Measurements from ENCODE around the gene BLOC1S4.
"Not testable (repeated sequence)": the region's sequence is repeated elsewhere in the genome, so short reads cannot be mapped to it uniquely, and the experiment has no call there.

The BLOC1S4 gene

GRCh38 chr4:6746721-6747293, 30.8 kb downstream of the BLOC1S4 start:
- peak; percentile 25 for DNase-seq

GRCh38 chr4:6747294-6748051, 31.5 kb downstream of the BLOC1S4 start:
- peak; percentile 35 for DNase-seq

GRCh38 chr4:6748286-6748685, 32.3 kb downstream of the BLOC1S4 start:
- no peak for DNase-seq

GRCh38 chr4:6749340-6750171, 33.6 kb downstream of the BLOC1S4 start:
- no peak for DNase-seq

GRCh38 chr4:6750286-6751221, 34.6 kb downstream of the BLOC1S4 start:
- DNase-seq: no peak

- DNase-seq: peak; percentile 24
These were observed 35.9 kb downstream of the BLOC1S4 start for GRCh38 chr4:6751611-6752485.

GRCh38 chr4:6752486-6752829, 36.5 kb downstream of the BLOC1S4 start:
- no peak for DNase-seq

GRCh38 chr4:6753103-6753560, 37.2 kb downstream of the BLOC1S4 start:
- DNase-seq: no peak

GRCh38 chr4:6753891-6754290, 37.9 kb downstream of the BLOC1S4 start:
- no peak for DNase-seq

GRCh38 chr4:6754481-6755087, 38.6 kb downstream of the BLOC1S4 start:
- no peak for DNase-seq

GRCh38 chr4:6755088-6755753, 39.2 kb downstream of the BLOC1S4 start:
- no peak for DNase-seq

- not testable (repeated sequence) for DNase-seq
These were observed 40.4 kb downstream of the BLOC1S4 start for GRCh38 chr4:6756345-6756744.

- no peak for DNase-seq
These were observed 42.8 kb downstream of the BLOC1S4 start for GRCh38 chr4:6758728-6759127.

- DNase-seq: no peak
These were observed 44.9 kb downstream of the BLOC1S4 start for GRCh38 chr4:6760865-6761264.

GRCh38 chr4:6761649-6762615, 46.0 kb downstream of the BLOC1S4 start:
- peak; percentile 2 for DNase-seq

- no peak for DNase-seq
These were observed 47.4 kb downstream of the BLOC1S4 start for GRCh38 chr4:6763330-6763851.

GRCh38 chr4:6764976-6765620, 49.1 kb downstream of the BLOC1S4 start:
- no peak for DNase-seq

GRCh38 chr4:6765703-6766102, 49.7 kb downstream of the BLOC1S4 start:
- no peak for DNase-seq
